IPS-18a (cell line): ENCODE results near the gene RASGEF1B.
"Not testable (repeated sequence)": the region's sequence is repeated elsewhere in the genome, so short reads cannot be mapped to it uniquely, and the experiment has no call there.

Experiments
- H3K27ac ChIP-seq: one replicate; pipeline ENCODE4 v1.5.1; 2013; ENCODE audit warnings: low read length
- H3K27me3 ChIP-seq: one replicate; pipeline ENCODE4 v1.6.1; 2013; ENCODE audit warnings: mild to moderate bottlenecking, low read length; ENCODE audit not compliant: control insufficient read depth, insufficient read depth
- H3K36me3 ChIP-seq: one replicate; pipeline ENCODE4 v1.6.1; 2013; ENCODE audit warnings: low read depth, low read length; ENCODE audit not compliant: control insufficient read depth
- H3K4me1 ChIP-seq: one replicate; pipeline ENCODE4 v1.6.1; 2013; ENCODE audit warnings: low read depth, low read length; ENCODE audit not compliant: control insufficient read depth
- H3K4me3 ChIP-seq: one replicate; pipeline ENCODE4 v1.5.1; 2013; ENCODE audit warnings: low read length
- H3K9ac ChIP-seq: one replicate; pipeline ENCODE4 v1.6.1; 2013; ENCODE audit warnings: mild to moderate bottlenecking, low read length, moderate library complexity
- H3K9me3 ChIP-seq: one replicate; pipeline ENCODE4 v1.6.1; 2013; ENCODE audit warnings: low read depth, low read length; ENCODE audit not compliant: control insufficient read depth

The RASGEF1B gene

GRCh38 chr4:81424816-81425755, 46.6 kb downstream of the RASGEF1B start:
- no peak overlapping the region for H3K4me3 ChIP-seq
- H3K36me3 ChIP-seq = no peaks in the 10 kb centered on the region
- H3K9me3 ChIP-seq = no peaks in the 10 kb centered on the region
- no peak overlapping the region for H3K9ac ChIP-seq
- no peaks in the 10 kb centered on the region for H3K27me3 ChIP-seq
- H3K27ac ChIP-seq = no peak overlapping the region
- peaks cover 60% of the 10 kb centered on the region for H3K4me1 ChIP-seq

GRCh38 chr4:81424336-81424735, 47.4 kb downstream of the RASGEF1B start:
- H3K36me3 ChIP-seq = no peaks in the 10 kb centered on the region

DNA sequence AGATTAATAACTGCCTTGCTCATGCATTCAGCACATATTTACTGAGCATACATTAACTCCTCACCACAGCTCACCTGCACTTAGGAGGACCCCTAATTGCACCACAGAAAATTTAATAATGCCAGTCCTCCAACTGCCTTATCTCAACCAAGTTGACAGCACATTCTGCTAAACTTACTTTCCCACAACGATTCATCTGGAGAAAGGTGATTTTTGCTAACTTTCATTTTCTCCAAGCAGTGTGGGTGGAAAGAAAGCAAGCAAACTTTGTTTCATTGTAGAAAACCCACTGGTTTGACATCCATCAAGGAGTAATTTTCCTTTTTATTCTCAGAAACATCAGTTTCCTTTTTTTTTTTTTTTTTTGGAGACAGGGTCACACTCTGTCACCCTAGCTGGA, 49.1 kb downstream of the RASGEF1B start:
- Histone ChIP-seq H3K36me3 (no peaks in the 10 kb centered on the region), H3K4me1 (peaks cover 69% of the 10 kb centered on the region), H3K27me3 (no peaks in the 10 kb centered on the region), H3K9me3 (no peaks in the 10 kb centered on the region), H3K9ac (no peak overlapping the region), H3K4me3 (no peak overlapping the region), H3K27ac (no peak overlapping the region)

More at GRCh38 chr4:81424336-81424735, 47.4 kb downstream of the RASGEF1B start:
- Histone ChIP-seq H3K9ac (no peak overlapping the region), H3K27ac (no peak overlapping the region), H3K4me3 (no peak overlapping the region), H3K9me3 (no peaks in the 10 kb centered on the region), H3K27me3 (no peaks in the 10 kb centered on the region), H3K4me1 (peaks cover 64% of the 10 kb centered on the region)

GRCh38 chr4:81421346-81422218, 50.1 kb downstream of the RASGEF1B start:
- peaks cover 60% of the 10 kb centered on the region for H3K4me1 ChIP-seq
- H3K27me3 ChIP-seq = no peaks in the 10 kb centered on the region
- no peaks in the 10 kb centered on the region for H3K36me3 ChIP-seq
- no peak overlapping the region for H3K9ac ChIP-seq
- H3K27ac ChIP-seq = no peak overlapping the region
- no peaks in the 10 kb centered on the region for H3K9me3 ChIP-seq
- H3K4me3 ChIP-seq = no peak overlapping the region

DNA sequence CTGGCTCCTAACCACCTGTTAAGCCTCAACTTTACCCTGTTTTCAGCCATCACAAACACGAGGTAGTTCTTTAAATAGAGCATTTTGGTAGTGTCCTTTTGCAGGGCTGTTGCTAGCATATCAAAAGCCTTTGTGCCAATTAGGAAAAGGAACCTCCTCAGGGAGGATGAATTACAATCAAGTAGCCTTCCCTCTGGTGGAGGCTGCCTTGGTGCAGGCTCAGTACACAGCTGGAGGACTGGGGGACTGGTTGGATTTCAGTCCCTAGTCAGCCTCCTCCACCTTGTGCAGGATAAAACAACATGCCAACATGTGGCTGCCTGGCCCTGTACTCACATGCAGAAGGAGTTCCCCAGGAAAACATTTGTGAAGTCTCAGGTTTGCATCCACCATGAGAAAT, 53.1 kb downstream of the RASGEF1B start:
- Histone ChIP-seq H3K4me3 (no peak overlapping the region), H3K36me3 (no peaks in the 10 kb centered on the region), H3K27me3 (no peaks in the 10 kb centered on the region), H3K9ac (no peak overlapping the region), H3K9me3 (no peaks in the 10 kb centered on the region), H3K4me1 (peaks cover 32% of the 10 kb centered on the region), H3K27ac (no peak overlapping the region)

- Histone ChIP-seq H3K36me3 (no peaks in the 10 kb centered on the region), H3K27ac (no peak overlapping the region), H3K4me3 (no peak overlapping the region), H3K4me1 (peaks cover 5% of the 10 kb centered on the region), H3K27me3 (no peaks in the 10 kb centered on the region), H3K9me3 (no peaks in the 10 kb centered on the region), H3K9ac (no peak overlapping the region)
Measured at GRCh38 chr4:81412946-81413495, 58.7 kb downstream of the RASGEF1B start.

- no peak overlapping the region for H3K27ac ChIP-seq
- no peaks in the 10 kb centered on the region for H3K4me1 ChIP-seq
- no peaks in the 10 kb centered on the region for H3K36me3 ChIP-seq
- no peak overlapping the region for H3K9ac ChIP-seq
- no peaks in the 10 kb centered on the region for H3K9me3 ChIP-seq
- no peaks in the 10 kb centered on the region for H3K27me3 ChIP-seq
- no peak overlapping the region for H3K4me3 ChIP-seq
Measured at GRCh38 chr4:81410680-81411079, 61.0 kb downstream of the RASGEF1B start.

- Histone ChIP-seq H3K9ac (no peak overlapping the region), H3K4me3 (no peak overlapping the region), H3K4me1 (no peaks in the 10 kb centered on the region), H3K27me3 (no peaks in the 10 kb centered on the region), H3K27ac (no peak overlapping the region), H3K9me3 (no peaks in the 10 kb centered on the region), H3K36me3 (no peaks in the 10 kb centered on the region)
Measured at GRCh38 chr4:81409836-81410235, 61.9 kb downstream of the RASGEF1B start.

GRCh38 chr4:81408341-81408740, 63.4 kb downstream of the RASGEF1B start:
- H3K4me3 ChIP-seq = no peak overlapping the region
- H3K9ac ChIP-seq = no peak overlapping the region
- no peaks in the 10 kb centered on the region for H3K36me3 ChIP-seq
- no peaks in the 10 kb centered on the region for H3K4me1 ChIP-seq
- no peaks in the 10 kb centered on the region for H3K27me3 ChIP-seq
- H3K27ac ChIP-seq = no peak overlapping the region
- no peaks in the 10 kb centered on the region for H3K9me3 ChIP-seq

- Histone ChIP-seq H3K9ac (no peak overlapping the region), H3K4me1 (no peaks in the 10 kb centered on the region), H3K27me3 (no peaks in the 10 kb centered on the region), H3K27ac (no peak overlapping the region), H3K36me3 (no peaks in the 10 kb centered on the region), H3K4me3 (no peak overlapping the region), H3K9me3 (no peaks in the 10 kb centered on the region)
Measured at GRCh38 chr4:81407726-81408125, 64.0 kb downstream of the RASGEF1B start.

DNA sequence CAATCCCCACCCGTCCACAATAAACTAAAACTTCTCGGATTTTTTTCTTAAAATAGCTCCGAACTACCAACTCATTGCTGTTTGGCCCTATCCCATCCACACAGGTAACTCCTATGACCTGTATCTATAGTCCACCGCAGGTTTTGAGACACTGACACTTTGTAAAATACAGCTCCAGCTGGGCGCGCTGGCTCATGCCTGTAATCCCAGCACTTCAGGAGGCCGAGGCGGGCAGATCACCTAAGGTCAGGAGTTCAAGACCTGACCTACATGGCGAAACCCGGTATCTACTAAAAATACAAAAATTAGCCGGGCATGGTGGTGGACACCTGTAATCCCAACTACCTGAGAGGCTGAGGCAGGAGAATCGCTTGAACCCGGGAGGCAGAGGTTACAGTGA, 65.2 kb downstream of the RASGEF1B start:
- H3K4me3 ChIP-seq, H3K27me3 ChIP-seq, H3K36me3 ChIP-seq, H3K9ac ChIP-seq, H3K4me1 ChIP-seq, H3K9me3 ChIP-seq, H3K27ac ChIP-seq: not testable (repeated sequence)
